Hematopoietic multipotent progenitor cell treated with erythropoietin and hydrocortisone succinate and interleukin-3 and kit ligand, for 15 days (in vitro differentiated cells): ENCODE results near the gene CCNL2.

Source experiments
- DNase-seq: peaks from one replicate; pipeline ENCODE4 v3.0.0-alpha.2; 2015; ENCODE audit warnings: low spot score

The CCNL2 gene

DNA sequence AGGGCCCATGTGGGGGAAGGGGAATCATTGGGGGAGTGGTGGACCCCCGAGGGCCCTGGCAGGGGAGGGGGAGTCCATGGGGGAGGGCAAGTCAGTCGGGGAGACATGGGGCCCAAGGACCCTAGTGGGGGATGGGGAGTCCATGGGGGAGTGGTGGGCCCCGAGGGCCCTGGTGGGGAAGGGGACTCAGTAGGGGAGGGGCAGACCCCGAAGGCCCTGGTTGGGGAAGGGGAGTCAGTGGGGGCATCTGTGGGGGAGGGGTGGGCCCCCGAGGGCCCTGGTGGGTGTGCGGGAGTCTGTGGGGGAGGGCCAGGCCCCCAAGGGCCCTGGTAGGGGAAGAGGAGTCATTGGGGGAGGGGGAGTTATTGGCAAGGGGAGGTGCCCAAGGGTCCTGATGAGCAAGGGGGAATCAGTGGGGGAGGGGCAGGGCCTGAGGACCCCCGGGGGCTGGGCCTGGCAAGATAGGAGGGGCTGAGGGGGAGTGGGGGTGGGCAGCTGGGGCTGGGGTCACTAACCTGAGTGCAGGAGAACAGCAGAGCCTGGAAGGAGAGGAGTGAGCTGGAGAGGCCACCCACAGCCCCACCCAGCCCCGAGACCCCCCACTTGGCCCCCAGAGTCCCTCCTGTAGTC is 42.9 kb downstream of the CCNL2 start:
- DNase-seq: no peak

DNA sequence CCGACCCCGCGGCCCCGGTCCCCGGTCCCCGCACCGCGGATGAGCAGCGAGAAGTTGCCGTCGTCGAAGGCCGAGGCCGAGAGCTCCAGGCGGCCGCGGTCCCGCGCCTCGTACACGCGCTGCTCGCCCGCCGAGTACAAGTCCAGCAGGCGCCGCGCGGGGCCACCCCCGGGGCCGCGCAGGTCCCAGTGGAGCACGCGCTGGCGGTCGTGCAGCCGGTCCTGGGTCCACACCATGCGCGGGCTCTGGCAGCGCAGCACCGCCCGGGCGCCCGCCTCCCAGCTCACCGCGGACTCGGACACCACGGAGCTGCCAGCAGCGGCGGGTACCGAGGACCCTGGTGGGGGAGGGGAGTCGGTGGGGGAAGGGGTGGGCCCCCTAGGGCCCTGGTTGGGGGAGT is 43.7 kb downstream of the CCNL2 start:
- DNase-seq: no peak

DNA sequence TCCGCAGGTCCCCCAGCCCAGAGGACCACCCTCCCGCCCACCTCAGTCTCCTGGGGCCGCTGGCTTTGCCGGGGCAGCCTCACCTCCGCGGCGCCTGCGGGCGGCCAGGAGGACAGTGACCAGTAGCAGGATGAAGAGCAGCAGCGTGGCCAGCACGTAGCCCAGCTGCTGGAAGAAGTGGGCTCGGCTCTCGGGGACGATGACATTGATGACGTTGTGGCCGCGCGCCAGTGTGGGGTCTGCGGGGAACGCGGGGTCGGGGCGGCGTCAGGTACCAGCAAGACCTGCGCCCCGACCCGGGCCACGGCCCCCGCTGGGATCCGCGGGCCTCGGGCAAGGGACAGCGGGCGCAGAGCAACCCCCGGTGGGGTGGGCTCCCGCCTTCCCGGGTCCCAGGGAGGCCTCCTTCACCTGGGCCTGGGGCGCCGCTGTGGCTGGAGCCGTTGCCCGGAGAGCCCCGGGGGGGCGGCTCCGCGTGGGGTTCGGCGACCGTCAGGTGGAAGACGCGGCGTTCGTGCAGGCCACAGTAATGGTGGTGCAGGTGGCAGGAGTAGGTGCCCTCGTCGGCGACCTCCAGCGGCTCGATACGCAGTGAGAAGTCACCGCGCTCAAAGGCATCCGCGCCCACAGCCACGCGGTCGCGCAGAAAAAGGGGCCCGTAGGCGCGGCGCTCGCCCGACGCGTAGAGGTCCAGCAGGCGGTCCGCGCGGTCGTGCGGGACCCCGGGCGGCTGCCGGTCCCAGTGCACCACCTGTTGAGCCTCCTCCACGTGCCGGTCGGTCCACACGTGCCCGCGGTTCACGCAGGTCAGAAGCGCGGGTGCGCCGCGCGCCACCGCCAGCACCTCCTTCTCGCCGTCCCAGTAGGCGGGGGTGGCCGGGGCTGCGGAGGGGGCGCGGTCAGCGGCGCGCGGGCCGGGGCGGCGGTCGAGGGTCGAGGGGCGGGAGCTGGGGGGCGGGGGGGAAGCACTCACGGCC is 44.6 kb downstream of the CCNL2 start:
- no peak for DNase-seq

DNA sequence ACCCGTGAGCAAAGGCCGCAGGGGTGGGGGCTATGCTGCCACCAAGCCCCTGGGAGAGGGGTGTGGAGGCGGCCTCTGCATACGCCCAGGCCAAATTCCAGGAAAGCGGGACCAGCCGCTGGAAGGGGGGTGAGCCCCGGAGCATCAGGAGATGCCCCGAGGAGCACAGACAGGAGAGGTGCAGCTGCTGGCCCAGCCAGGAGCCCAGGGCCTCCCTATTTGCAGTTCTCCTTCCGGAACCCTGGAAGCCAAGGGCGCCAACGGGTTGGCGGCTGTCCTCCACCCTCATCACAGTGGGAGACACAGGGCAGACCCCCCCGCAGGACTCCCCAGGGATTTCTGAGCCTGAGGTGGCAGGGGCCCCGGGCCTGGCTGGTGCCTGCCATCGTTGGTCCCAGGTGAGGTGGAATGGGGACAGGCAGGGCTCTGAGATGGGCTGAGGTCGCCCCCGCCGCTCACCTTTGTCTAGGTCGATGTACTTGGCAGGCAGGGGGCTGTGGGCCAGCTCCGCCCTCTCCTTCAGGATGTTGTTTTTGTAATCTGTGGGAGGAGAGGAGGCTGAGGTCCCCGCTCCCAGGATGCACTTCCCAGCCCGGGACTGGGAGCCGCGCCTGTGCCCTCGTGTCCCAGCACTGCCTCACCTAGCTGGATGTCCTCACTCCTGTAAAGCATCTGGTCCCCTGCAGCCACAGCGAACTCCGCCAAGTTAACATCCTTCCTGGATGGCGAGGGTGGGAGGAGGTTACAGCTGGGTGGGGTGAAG is 45.6 kb downstream of the CCNL2 start:
- DNase-seq: no peak

DNA sequence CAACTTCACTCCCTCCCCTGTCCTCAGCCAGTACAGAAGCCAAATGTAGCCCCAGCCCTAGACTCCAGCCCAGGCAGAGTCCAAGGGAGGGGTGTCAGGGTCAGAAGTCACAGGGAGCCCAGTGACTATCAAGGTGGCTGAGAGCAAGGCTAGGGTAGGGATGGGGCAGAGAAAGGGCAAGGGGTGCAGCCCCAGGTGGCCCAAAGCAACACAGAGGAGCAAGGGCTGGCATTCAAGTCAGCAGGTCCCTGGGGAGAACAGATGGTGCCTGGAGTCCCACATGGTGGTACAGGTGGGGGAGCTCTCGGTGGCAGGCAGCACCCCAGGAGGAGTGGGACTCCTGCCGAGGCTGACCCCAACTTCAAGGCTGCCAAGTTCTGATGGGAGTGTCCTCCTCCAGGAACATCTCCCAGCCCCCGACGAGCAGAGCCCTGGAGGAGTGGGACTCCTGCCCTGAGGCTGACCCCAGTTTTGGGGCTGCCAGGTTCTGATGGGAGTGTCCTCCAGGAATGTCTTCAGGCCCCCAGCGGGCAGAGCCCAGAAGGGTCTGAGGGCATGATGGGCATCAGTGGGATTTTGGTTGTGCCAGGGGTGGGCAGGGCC is 46.2 kb downstream of the CCNL2 start:
- no peak for DNase-seq

DNA sequence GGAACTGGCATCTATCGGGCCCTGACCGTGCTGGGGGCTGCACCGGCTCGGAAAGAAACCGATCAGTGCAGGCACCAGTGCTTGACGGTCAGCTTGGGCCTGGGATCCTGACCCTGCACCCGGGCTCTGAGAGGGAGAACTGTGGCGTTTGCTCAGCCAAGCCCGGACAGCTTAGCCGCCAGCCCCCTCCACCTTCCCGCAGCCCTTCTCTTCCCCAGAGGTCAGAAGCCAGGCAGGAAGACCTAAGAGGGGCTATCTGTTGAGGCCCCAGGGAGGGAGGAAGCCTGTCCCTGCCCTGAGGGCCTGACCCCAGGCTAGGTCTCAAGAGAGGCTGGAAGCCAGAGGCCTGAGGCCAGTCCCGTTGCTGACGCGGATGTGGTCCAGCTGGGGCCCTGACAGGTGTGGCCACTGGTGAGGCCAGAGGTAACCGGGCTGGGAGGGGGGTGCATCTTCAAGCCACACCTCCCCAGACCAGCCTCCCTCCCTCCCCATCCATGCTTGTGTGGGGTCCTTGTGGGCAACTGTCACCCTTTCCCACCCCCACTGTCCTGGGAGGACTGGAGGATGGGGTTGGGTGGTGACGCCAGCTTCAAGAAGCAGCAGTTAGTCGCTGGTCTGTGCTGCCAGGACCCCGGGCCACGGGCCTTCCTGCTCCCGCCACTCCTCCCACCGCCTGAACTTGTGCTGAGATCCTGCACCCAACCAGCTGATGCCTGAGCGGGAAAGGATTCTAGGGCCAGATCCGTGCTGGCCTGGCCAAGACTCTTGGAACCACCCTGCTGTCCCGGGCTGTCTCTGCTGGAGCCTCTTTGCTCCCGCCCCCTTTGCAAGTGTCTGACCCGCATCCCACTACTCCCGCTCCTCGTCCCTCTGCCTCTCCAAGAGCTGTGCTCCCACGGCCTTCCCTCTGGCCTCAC is 47.4 kb downstream of the CCNL2 start:
- no peak for DNase-seq

DNA sequence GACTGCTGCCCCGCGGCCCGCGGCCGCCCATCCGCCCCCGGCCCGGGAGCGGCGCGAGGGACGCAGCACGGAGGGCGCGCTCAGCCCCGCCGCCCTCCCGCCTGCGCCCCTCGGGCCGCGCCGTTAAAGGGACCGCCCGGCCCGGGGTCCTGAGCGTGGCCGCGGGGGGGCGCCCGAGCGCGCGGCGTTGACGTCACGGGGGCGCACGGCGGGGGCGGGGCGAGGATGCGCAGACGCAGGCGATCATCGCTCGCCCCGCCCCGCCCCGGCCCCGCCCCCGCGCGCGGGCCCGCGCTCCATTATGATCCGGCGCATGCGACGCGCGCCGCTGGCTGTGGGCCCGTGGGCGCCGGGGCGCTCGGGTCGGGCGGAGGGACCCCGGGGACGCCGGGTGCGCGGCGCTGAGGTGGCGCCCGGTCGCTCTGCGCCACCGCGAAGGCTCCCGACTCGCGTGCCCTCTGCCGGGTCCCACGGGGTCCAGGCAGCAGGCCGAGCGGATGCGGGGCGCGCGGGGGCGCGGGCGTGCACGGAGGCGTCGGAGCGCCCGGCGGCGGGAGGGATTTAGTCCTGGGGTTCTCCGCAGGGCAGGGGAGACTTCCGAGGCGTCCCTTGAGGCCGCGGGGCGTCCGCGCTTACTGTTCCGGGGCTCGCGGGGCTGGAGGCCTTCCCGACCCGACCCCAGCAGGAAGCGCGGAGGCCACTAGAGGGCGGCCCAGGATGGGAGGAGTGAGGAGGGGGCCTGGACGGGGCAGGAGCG is 49.7 kb downstream of the CCNL2 start, which contains the start of gene DVL1:
TSS of gene DVL1 (minus strand) at position 163 of the 757 bp plus-strand sequence. CDS start 353 bp downstream, outside the sequence.
- peak; percentile 76 for DNase-seq

DNA sequence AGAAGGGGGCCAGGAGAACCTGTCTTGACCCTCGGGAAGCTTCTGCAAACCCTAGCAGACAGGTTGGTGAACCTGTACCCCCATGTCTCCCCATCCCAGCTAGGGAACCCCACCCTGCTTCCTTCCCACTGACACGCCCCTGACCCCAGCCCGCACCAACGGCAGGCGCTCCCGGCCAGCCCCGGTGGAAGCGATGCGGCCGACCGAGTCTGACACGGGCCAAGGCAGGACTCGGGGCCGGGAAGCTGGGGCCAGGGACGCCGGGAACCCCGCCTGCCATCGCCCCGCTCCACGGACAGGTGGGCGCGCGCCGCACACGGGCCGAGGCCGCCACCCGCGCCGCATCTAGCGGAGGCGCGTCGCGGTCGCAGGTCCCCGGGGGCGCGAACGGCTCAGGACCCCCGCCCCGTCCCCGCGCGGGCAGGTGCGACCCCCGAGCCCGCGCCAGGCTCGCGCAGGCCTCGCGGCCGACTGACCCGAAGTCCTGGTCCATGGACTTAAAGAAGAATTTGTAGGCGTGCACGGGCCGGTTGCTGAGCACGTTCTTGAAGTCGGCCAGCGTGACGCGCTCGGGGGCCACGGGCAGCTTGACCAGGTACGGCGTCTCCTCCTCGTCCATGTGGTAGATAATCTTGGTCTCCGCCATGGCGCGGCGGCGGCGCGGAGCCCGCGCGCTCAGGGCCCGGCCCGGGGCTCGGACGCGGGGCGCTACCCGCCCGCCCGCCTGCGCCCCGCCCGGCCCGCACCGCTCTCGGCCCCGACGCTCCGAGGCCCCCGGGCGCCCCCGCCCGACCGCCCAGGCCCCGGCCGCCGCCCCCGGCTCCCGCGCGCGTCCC is 50.5 kb downstream of the CCNL2 start:
- no peak for DNase-seq

DNA sequence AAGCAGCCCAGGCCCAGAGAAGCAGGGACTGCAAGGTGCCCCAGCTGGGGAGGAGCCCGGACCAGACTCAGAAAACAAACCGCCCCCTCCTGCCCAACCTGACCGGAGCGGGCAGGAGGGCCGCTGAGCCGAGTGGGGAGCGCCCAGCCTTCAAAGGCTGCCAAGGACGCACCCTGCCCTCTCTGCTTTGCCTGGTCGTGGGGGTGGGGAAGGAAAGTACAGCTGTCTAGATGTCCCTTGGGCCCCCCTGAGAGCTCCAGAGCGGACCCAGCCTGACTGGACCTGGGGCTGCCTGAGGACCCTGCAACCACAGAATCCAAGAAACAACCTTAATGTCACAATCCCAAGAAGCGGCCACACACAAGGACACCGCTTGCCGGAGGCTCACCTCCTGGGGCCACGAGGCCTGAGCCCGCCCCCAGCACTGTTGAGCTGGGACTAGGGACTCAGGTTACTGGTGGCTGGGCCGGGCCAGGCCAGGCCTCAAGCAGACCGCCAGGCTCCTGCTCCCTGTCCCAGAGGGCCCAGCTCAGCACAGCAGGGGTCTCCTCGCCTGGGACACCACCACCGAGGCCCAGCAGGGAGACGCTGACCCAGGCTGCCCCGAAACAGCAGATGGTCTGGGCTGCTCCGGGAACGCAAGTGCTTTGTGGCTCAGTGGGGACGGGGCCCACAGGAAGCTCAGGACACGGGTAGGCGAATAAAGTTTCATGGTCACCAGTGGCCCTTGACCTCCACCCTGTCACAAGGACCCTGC is 51.3 kb downstream of the CCNL2 start:
- DNase-seq: no peak

DNA sequence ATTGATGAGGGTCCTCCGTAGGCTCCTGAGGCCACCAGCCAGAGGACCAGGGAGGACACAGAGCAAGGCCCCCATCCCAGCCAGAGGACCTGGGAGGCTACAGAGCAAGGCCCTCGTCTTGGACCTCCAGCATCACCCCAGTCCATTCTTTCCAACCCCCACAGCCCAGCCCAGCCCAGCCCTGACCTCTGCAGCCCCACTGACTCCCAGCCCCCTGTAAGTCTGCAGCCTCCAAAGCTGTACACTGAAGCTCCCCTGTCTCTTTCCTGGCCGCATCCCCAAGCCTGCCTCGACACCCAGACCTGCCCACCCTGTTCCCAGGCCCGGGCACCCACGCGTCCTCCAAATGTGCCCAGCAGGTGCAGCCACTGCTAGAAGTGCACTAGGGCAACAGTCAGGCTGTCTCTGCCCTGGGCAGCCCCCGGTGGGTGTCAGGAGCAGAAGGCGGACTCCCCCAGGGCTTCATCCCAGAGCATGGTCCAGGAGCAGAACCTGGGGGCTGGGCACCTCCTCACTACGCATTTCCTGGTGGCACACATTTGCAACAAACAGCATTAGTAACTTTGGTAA is 52.0 kb downstream of the CCNL2 start:
- DNase-seq: no peak

DNA sequence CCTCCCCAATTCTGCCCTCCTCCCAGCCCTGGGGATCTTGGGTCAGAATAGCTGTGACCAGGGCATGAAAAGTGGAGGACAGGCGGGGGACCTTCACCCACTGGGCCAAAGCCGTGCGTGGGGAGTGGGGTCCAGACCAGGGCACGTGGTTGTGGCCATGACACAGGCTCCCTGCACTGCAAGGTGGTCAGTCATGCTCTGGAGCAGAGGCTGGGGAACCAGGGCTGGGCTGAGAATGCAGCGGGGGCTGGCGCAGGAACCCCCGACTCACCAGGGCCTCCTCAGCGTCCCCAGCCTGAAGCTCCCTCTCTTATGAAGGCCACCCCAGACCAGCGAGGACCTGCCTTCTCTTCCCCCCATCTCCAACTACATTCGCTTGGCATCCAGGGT is 52.6 kb downstream of the CCNL2 start:
- no peak for DNase-seq

DNA sequence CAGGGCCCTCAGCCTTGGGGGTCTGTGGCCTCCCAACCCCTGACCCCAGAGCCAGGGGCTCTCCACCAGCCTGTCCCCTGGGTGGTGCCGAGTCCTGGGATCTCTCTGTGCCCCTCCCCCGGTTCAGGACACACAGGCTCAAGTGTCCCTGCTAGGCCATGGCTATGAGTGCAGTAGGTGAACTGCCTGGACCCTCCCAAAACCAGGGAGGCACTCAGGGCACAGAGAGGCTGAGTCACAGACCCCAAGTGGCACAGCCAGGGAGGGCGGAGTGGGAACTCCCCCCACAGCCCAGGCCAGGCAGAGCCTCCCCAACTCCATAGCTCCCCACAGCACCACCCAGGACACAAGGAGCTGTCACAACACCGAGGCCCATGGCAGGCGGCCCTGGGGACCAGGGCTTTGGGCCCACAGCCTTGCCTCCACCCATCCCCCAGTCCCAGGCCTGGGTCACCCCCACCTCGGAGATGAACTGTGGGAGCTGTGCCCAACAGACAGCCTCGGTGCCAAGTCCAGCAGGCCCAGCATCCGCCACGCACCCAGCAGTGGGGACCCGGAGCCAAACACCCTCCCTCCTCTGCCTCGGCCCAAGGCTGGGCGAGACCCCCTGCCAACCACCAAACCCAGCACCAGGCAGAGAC is 53.2 kb downstream of the CCNL2 start:
- DNase-seq: no peak

DNA sequence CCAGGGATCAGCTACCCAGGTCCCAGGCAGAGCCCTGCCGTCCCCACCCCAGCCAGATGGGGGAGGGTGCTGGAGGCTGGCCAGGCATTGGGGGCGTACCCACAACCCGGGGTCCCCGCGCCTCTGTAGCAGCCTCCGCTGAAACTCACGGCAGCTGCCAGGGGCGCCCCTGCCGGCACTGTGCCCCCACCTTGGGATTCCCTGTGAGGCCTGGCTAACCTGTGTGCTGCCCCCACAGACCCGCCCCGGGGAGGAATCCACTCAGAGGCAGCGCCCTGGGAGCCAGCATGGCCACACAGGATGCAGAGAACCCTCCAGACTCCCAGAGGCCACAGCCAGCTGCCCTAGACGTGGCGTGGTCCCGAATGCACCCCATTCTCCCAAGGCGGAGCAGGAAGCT is 53.8 kb downstream of the CCNL2 start:
- DNase-seq: no peak

DNA sequence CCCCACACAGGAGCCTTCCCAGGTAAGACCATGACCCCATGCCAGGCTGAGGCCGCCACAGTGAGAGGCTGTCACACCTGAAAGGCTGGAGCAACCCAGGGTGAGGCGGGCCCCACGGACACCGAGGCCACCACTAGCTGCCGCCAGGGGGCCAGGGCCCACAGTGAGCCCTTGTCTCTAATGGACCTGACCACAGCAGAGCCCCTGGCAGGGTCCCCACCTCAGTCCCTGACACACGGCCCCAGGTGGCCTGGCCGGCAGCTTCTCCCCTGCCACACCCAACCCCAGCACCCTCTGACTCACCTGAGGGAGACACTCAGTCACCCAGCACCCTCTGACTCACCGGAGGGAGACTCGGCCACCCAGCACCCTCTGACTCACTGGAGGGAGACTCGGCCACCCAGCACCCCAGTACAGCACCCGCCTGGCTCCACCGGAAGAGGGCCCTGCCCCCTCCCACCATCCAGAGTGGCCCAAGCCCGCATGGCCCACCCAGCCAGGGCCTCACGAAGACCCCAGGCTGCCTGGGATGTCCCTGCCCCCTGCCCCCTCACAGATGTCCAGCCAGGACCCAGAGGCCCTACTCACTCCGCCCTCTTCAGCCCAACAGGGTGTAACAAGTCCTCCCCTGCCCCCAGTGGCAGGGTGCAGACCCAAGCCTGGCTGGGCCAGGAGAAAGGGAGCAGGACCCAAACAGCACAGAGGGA is 54.3 kb downstream of the CCNL2 start:
- peak; percentile 25 for DNase-seq

DNA sequence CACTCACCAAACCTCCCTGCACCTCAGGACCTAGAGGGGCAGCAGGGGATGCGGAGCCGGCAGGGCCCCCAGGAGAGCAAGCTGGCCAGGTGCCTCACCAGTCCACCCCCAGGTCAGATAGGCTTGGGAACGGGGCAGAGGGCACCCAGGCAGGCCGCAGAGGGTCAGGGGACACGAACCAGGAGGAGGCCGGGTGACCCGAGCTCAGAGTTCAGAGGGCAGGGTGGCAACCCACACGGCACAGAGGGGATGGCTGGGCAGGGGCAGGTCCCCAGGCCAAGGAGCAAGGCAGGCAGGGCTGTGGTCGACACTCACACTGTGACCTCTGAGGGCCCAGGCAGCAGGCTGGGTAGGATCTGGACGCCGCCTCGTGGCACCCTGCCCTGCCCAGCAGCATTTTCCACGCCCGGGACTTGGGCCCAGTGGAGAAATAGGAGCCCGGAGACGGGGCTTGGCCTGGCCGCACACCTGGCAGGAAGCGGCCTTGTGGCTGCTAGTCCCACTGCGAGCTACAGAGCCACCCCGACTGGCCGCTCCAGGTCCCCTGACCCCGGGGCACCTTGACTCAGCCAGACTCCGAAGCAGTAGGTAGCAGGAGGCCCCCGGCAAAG is 55.2 kb downstream of the CCNL2 start:
- no peak for DNase-seq

DNA sequence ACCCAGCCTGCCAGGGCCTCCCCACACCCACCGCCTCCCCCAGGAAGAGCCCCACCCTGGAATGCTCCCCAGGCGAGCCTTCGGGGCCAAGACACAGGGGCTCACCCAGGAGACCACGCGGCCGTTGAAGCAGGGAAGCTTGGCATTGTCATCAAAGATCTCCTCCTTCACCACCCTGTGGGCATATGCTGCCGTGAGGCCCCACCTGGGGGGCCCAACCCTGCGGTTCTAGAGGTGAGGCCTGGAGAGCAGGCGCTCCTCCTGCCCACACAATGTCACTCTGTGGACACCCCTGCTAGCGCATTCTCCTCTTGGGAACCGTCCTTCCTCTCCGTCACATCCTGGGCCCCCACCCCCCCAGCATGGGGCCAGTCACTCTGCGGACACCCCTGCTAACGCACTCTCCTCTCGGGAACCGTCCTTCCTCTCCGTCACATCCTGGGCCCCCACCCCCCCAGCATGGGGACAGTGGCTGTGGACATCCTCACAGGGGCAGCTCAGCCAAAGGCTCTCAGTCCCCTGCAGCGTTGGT is 56.5 kb downstream of the CCNL2 start:
- DNase-seq: no peak
